Hepatocyte (in vitro differentiated cells): ENCODE results near the gene ATG4D. TPM values are rescaled to one million over a fixed set of nuclear protein-coding genes. Genes with fewer than 3 reads are reported as not detected.

Source experiments
- DNase-seq: peaks from one replicate; pipeline ENCODE4 v3.0.0-alpha.2; 2016; ENCODE audit warnings: low spot score
- H2AFZ ChIP-seq: fragments of 200-600 bp; sonication (generic); 2 replicates; pipeline ENCODE4 v1.6.0; 2016; ENCODE audit warnings: antibody characterized with exemption, mild to moderate bottlenecking
- H3K27ac ChIP-seq: fragments of 200-600 bp; sonication (generic); 2 replicates; pipeline ENCODE4 v1.5.1; 2016; ENCODE audit warnings: mild to moderate bottlenecking
- H3K27me3 ChIP-seq: fragments of 200-600 bp; sonication (generic); 2 replicates; pipeline ENCODE4 v1.6.1; 2016
- H3K36me3 ChIP-seq: fragments of 200-600 bp; sonication (generic); replicated peaks from 2 replicates; pipeline ENCODE4 v1.5.1; 2016; ENCODE audit warnings: low read depth; ENCODE audit not compliant: insufficient read depth
- H3K4me1 ChIP-seq: fragments of 200-600 bp; sonication (generic); 2 replicates; pipeline ENCODE4 v1.5.1; 2016; ENCODE audit warnings: mild to moderate bottlenecking, moderate library complexity; ENCODE audit not compliant: insufficient read depth
- H3K4me2 ChIP-seq: fragments of 200-600 bp; sonication (generic); 2 replicates; pipeline ENCODE4 v1.6.0; 2016
- H3K4me3 ChIP-seq: fragments of 200-600 bp; sonication (generic); 2 replicates; pipeline ENCODE4 v1.5.1; 2016; ENCODE audit warnings: mild to moderate bottlenecking
- H3K79me2 ChIP-seq: fragments of 200-600 bp; sonication (generic); 2 replicates; pipeline ENCODE4 v1.6.0; 2017; ENCODE audit warnings: mild to moderate bottlenecking
- H3K9me2 ChIP-seq: fragments of 200-600 bp; sonication (generic); replicated peaks from 2 replicates; pipeline ENCODE4 v1.6.0; 2017; ENCODE audit warnings: mild to moderate bottlenecking; ENCODE audit not compliant: insufficient read depth
- H3K9me3 ChIP-seq: fragments of 200-600 bp; sonication (generic); 2 replicates; pipeline ENCODE4 v1.5.1; 2016; ENCODE audit warnings: low read depth, mild to moderate bottlenecking
- H4K20me1 ChIP-seq: fragments of 200-600 bp; sonication (generic); 2 replicates; pipeline ENCODE4 v1.6.0; 2016; ENCODE audit warnings: mild to moderate bottlenecking; ENCODE audit not compliant: insufficient read depth, poor library complexity, severe bottlenecking
- CTCF ChIP-seq: fragments of 200-600 bp; sonication (generic); IDR thresholded peaks from 2 replicates; pipeline ENCODE4 v1.5.1; 2016; ENCODE audit warnings: antibody characterized with exemption, mild to moderate bottlenecking; ENCODE audit not compliant: poor library complexity
- EZH2 ChIP-seq: fragments of 200-600 bp; sonication (generic); IDR thresholded peaks from 2 replicates; pipeline ENCODE4 v1.6.1; 2016; ENCODE audit warnings: antibody characterized with exemption, mild to moderate bottlenecking, borderline replicate concordance
- EZH2phosphoT487 ChIP-seq: fragments of 200-600 bp; sonication (generic); IDR thresholded peaks from one replicate; pipeline ENCODE4 v1.6.1; 2018; ENCODE audit warnings: antibody characterized with exemption, mild to moderate bottlenecking, low read depth, moderate library complexity; ENCODE audit not compliant: unreplicated experiment, severe bottlenecking
- WGBS: methylation state at CpG from one replicate; pipeline ENCODE4 v1.1.6; 2016; ENCODE audit warnings: low lambda C conversion rate; ENCODE audit errors: missing lambda C conversion rate; 5-methylcytosine and 5-hydroxymethylcytosine counted together
- polyA plus RNA-seq: library from polyadenylated mRNA; unstranded; fragments of >200 nt; fragmentation: Nextera tagmentation; extraction: Ambion mirVana; gene quantifications from 2 replicates; pipeline ENCODE4 v1.2.1, GENCODE V29; 2016
- total RNA-seq: library from RNA; depleted of rRNA; stranded (reverse); fragments of >200 nt; gene quantifications from 2 replicates; pipeline ENCODE4 v1.2.3, GENCODE V29; 2014

Gene ATG4D
- total and polyA plus RNA-seq, 2 experiments from 2014 or later: 24.1 to 34.5 TPM

- DNase-seq: peak; percentile 17
Measured at GRCh38 chr19:10514211-10515145, 29.2 kb upstream of the ATG4D start.

GRCh38 chr19:10516064-10516385 is 27.7 kb upstream of the ATG4D start:
- no peak overlapping the region for H3K4me3 ChIP-seq
- no peak overlapping the region for H3K27ac ChIP-seq
- peaks cover 83% of the 10 kb centered on the region for H3K27me3 ChIP-seq
- H3K4me1 ChIP-seq: peaks cover 7% of the 10 kb centered on the region
- no peaks in the 10 kb centered on the region for H3K9me2 ChIP-seq
- no peak for TF ChIP-seq CTCF
- no peak for TF ChIP-seq EZH2
- no peak for TF ChIP-seq EZH2phosphoT487
- 99% methylated on average over 5 of the region's 5 CpGs for WGBS
- no peaks in the 10 kb centered on the region for H3K36me3 ChIP-seq
- DNase-seq: no peak
- H2AFZ ChIP-seq: no peak overlapping the region
- H4K20me1 ChIP-seq: no peaks in the 10 kb centered on the region
- H3K9me3 ChIP-seq: no peaks in the 10 kb centered on the region
- no peak overlapping the region for H3K4me2 ChIP-seq
- no peaks in the 10 kb centered on the region for H3K79me2 ChIP-seq

More at GRCh38 chr19:10514211-10515145, 29.2 kb upstream of the ATG4D start:
- peaks cover 77% of the 10 kb centered on the region for H3K27me3 ChIP-seq
- no peaks in the 10 kb centered on the region for H3K36me3 ChIP-seq
- no peaks in the 10 kb centered on the region for H3K79me2 ChIP-seq
- no peak overlapping the region for H3K27ac ChIP-seq
- H3K4me3 ChIP-seq: no peak overlapping the region
- H3K4me2 ChIP-seq: peak overlapping the region; percentile 64
- no peaks in the 10 kb centered on the region for H3K9me3 ChIP-seq
- no peak overlapping the region for H2AFZ ChIP-seq
- WGBS: 13% methylated on average over 104 of the region's 107 CpGs
- H3K4me1 ChIP-seq: peaks cover 7% of the 10 kb centered on the region
- H4K20me1 ChIP-seq: no peaks in the 10 kb centered on the region
- TF ChIP-seq EZH2phosphoT487 (peak; percentile 31), EZH2 (peak; percentile 95), CTCF (no peak)
- no peaks in the 10 kb centered on the region for H3K9me2 ChIP-seq

- DNase-seq: no peak
- no peaks in the 10 kb centered on the region for H3K36me3 ChIP-seq
- H3K9me2 ChIP-seq: no peaks in the 10 kb centered on the region
- H2AFZ ChIP-seq: no peak overlapping the region
- no peaks in the 10 kb centered on the region for H3K79me2 ChIP-seq
- H3K4me1 ChIP-seq: peaks cover 7% of the 10 kb centered on the region
- H3K27ac ChIP-seq: no peak overlapping the region
- H3K9me3 ChIP-seq: no peaks in the 10 kb centered on the region
- WGBS: 61% methylated on average over 8 of the region's 10 CpGs
- H3K4me3 ChIP-seq: no peak overlapping the region
- TF ChIP-seq EZH2: no peak
- no peak for TF ChIP-seq CTCF
- no peak for TF ChIP-seq EZH2phosphoT487
- H3K27me3 ChIP-seq: peaks cover 83% of the 10 kb centered on the region
- H4K20me1 ChIP-seq: no peaks in the 10 kb centered on the region
- peak overlapping the region; percentile 74 for H3K4me2 ChIP-seq
Measured at GRCh38 chr19:10516671-10517286, 26.9 kb upstream of the ATG4D start.
